CD4-positive, alpha-beta T cell treated with Interleukin-15 for 4 hours (primary cell): ENCODE results near the gene SNCAIP.

Experiments used
- DNase-seq: peaks from one replicate; pipeline ENCODE4 v3.0.0-alpha.2; 2020; ENCODE audit warnings: low spot score

SNCAIP gene

DNA sequence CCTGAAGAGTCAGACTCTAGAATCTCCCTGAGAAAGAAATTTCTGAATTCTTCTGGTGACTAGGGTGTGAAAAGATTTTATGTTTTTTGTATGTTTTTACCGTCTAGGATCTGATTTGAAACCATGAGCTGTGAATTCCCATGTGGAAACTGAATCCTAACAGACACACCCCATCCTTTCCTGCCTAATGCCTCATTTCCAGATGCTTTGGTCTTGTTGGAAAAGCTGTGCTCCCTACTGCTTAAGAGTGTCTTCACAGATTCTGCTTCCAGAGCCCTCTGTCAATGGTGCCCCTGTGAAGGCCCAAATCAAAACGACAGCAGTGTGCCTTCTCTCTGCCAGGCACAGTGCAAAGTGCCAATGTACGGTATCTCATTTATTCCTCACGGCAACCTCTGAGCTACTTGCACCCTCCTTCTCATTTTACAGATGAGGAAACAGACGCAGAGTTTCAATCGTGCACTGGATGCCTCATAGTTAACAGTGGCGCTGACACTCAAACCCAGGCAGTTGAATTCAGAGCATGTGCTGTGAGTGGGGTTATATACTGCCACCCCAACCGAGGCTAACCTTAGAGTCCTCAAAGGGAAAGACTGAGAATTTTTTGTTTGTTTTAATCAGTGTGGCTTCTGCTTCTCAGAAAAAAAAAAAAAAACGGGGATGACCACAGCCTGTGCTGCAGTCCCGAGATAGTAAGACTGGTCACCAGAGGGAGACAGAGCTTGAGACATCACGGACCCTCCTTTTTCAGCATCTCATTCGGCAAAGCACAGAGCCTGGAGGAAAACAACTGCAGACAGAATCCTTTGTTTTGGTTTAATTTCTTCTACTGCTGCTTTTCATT lies 188.4 kb downstream of the SNCAIP start:
- no peak for DNase-seq

DNA sequence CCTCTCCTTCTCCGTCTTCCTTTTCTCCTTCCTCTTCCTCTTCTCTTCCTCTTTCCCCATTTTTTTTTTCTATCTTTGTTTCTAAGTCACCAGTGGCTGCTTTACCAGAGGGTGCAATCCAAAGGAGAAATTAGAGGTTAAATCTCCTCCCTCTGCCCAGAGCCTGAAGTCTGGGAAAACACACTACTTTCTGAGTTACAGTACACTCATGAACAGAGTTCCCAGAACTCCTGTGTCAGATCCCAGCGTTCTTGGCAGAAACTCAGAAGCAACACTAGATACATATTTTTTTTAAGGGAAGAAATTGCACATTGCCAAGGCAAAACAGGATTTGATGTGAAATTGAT lies 189.0 kb downstream of the SNCAIP start:
- no peak for DNase-seq

DNA sequence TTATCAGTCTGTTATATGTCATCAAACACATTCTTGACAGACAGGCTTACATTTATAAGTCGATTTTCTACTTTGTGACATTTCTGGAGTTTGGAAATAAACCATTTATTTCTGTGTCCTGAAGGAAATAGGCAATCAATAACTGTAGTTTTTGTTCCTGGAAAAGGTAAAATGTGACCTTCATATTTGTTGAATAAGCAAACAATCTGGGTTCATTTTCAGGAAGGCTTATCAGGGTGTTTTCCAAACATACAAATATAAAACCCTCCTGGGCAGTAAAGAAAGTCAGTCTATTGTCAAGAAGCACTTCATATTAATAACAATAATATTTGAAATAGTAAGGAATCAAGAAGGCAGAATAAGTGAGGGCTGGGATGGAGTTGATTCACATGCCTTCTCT lies 195.0 kb downstream of the SNCAIP start:
- no peak for DNase-seq

DNA sequence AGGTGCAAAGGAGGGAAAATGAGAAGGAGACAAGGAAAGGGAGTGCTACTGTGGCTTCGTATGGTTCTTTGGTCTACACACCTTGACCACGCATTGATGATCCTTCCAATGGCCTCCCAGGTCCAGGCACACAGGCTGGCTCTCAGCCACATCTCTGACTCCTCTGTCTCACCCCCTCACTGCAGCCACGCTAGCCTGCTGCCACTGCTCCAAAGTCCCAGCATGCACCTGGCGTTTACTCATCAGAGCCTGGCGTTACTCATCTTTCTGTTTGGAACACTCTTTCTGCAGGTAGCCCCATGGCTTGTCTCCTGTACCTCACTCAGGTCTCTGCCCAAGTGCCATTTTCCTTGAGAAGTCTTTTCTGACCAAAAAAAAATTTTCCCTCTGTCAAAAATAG lies 195.5 kb downstream of the SNCAIP start:
- DNase-seq = no peak

DNA sequence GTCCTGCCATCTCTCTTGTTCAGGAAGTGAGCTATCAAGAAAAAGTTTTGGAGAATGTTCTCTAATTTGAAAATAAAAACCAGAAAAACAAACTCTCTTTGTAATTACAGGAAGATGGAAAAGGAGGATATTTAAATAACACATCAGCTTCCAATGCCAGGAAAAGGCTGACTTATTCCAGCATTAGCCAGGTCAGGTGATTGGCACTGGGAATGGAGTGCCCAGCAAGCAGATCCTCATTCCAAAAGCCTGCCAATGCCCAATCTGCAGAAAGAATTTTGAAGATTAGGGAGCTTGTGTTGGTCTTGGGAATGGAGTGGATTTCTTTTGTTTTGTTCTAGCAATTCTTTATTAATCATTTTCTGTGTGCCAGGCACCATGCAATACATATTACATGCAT lies 196.6 kb downstream of the SNCAIP start:
- no peak for DNase-seq
